Measurements from ENCODE around the gene MAGEA6. TPM values are rescaled to one million over a fixed set of nuclear protein-coding genes. Genes with fewer than 3 reads are reported as not detected.

Gene MAGEA6
- polyA plus RNA-seq, 3 donors = not detected

DNA sequence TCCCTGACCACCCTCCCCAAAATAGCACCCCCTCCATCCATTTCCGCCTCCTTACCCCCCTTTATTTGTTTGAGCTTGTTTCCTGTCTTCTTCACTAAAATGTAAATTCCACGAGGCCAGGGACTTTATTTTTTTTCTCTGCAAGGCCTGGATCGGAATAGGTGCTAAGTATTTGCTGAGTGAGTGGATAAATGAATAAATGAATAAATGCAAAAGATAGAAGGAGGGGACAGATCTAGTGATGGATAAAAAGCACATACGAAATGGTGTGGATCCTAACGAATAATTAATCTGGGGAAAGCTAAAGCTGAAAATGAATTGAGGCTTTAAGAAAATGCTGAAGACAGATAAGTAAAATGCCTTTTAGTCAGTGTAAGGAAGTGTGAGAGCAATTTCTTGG lies 48.9 kb upstream of the MAGEA6 start:
- intact Hi-C loops (cut with micrococcal nuclease) = no loop called here
- no peaks in the 10 kb centered on the region for H4K20me1 ChIP-seq (ENCODE audit: insufficient read depth, low read length)
- H3K4me2 ChIP-seq (replicated peaks; ENCODE audit: extremely low read depth, low read length, poor library complexity, severe bottlenecking) = no peak overlapping the region
- no peaks in the 10 kb centered on the region for H3K4me1 ChIP-seq (ENCODE audit: control insufficient read depth in 1 of 2, insufficient read depth in 2 of 2, low read length in 2 of 2)
- Mint-ChIP-seq H3K4me3 (no peak overlapping the region), H3K27ac (peak overlapping the region in 1 of 7 donors; percentile 36), H3K27me3 (ENCODE audit: low read depth in 3 of 3) (peaks cover 2 to 21% (median 6%) of the 10 kb centered on the region in 3 donors), H3K4me1 (no peaks in the 10 kb centered on the region), H3K36me3 (no peaks in the 10 kb centered on the region), H3K9me3 (no peaks in the 10 kb centered on the region)
- no peaks in the 10 kb centered on the region for H3K79me2 ChIP-seq (ENCODE audit: insufficient read depth, low read length)
- WGBS (ENCODE audit: insufficient coverage) = 100% methylated on average over 1 of the region's 5 CpGs
- H3K9me3 ChIP-seq (replicated peaks in 1 of 2; ENCODE audit: control insufficient read depth in 1 of 2, insufficient read depth in 1 of 2, low read length in 2 of 2) = no peaks in the 10 kb centered on the region
- no peak overlapping the region for H3K9ac ChIP-seq (ENCODE audit: insufficient read depth, low read length, poor library complexity, severe bottlenecking)
- no peak overlapping the region for H3K27ac ChIP-seq (ENCODE audit: low read depth in 1 of 2, low read length in 2 of 2)
- TF ChIP-seq, protein P1, sequence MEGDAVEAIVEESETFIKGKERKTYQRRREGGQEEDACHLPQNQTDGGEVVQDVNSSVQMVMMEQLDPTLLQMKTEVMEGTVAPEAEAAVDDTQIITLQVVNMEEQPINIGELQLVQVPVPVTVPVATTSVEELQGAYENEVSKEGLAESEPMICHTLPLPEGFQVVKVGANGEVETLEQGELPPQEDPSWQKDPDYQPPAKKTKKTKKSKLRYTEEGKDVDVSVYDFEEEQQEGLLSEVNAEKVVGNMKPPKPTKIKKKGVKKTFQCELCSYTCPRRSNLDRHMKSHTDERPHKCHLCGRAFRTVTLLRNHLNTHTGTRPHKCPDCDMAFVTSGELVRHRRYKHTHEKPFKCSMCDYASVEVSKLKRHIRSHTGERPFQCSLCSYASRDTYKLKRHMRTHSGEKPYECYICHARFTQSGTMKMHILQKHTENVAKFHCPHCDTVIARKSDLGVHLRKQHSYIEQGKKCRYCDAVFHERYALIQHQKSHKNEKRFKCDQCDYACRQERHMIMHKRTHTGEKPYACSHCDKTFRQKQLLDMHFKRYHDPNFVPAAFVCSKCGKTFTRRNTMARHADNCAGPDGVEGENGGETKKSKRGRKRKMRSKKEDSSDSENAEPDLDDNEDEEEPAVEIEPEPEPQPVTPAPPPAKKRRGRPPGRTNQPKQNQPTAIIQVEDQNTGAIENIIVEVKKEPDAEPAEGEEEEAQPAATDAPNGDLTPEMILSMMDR (IDR thresholded peaks at IDR 0.05) = no peak
- no peaks in the 10 kb centered on the region for H3K36me3 ChIP-seq (replicated peaks in 1 of 2; ENCODE audit: control insufficient read depth in 1 of 2, insufficient read depth in 2 of 2, low read length in 2 of 2)
- no peak overlapping the region for H3K4me3 ChIP-seq (replicated peaks in 1 of 3; ENCODE audit: low read depth in 2 of 3, low read length in 3 of 3)
- H3K27me3 ChIP-seq (ENCODE audit: control insufficient read depth in 2 of 2, insufficient read depth in 2 of 2, low read length in 2 of 2) = peaks cover 0 to 7% of the 10 kb centered on the region in 2 donors
- no peak overlapping the region for H2AFZ ChIP-seq (ENCODE audit: insufficient read depth, low read depth, low read length, poor library complexity, severe bottlenecking)
- DNase-seq = no peak

DNA sequence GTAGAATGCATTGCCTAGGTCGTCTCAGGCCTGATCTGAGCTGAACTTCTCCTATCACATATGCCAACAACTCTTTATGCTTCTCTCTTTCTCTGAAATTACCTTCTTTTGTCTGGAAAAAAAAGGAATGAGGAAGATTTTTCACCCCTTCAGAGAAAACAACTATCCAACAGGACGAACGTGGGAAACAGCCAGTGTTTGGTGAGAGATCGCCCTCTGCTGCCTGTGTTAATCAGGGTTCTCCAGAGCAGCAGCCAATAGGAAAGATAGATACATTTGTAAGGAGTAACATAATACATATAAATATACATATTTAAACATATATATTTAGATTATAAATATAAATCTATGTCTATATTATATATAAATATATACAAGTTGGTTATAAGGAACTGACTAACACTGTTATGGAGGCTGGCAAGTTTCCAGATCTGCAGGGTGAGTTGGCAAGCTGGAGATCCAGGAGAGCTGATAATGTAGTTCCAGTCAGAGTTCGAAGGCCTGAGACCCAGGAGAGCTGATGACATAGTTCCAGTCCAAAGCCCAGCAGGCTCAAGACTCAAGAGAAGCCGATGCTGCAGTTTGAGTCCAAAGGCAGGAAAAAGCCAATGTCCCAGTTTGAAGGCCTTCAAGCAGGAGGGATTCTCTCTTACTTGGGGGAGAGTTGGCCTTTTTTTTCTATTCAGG lies 47.7 kb upstream of the MAGEA6 start:
- H3K4me3 Mint-ChIP-seq = no peak overlapping the region
- Histone ChIP-seq H4K20me1 (ENCODE audit: insufficient read depth, low read length) (no peaks in the 10 kb centered on the region), H3K9ac (ENCODE audit: insufficient read depth, low read length, poor library complexity, severe bottlenecking) (no peak overlapping the region), H3K4me2 (replicated peaks; ENCODE audit: extremely low read depth, low read length, poor library complexity, severe bottlenecking) (no peak overlapping the region), H3K9me3 (replicated peaks in 1 of 2; ENCODE audit: control insufficient read depth in 1 of 2, insufficient read depth in 1 of 2, low read length in 2 of 2) (no peaks in the 10 kb centered on the region), H3K4me3 (replicated peaks in 1 of 3; ENCODE audit: low read depth in 2 of 3, low read length in 3 of 3) (no peak overlapping the region), H3K27ac (ENCODE audit: low read depth in 1 of 2, low read length in 2 of 2) (no peak overlapping the region), H3K79me2 (ENCODE audit: insufficient read depth, low read length) (no peaks in the 10 kb centered on the region), H2AFZ (ENCODE audit: insufficient read depth, low read depth, low read length, poor library complexity, severe bottlenecking) (no peak overlapping the region), H3K4me1 (ENCODE audit: control insufficient read depth in 1 of 2, insufficient read depth in 2 of 2, low read length in 2 of 2) (no peaks in the 10 kb centered on the region), H3K27me3 (ENCODE audit: control insufficient read depth in 2 of 2, insufficient read depth in 2 of 2, low read length in 2 of 2) (peaks cover 0 to 2% of the 10 kb centered on the region in 2 donors), H3K36me3 (replicated peaks in 1 of 2; ENCODE audit: control insufficient read depth in 1 of 2, insufficient read depth in 2 of 2, low read length in 2 of 2) (no peaks in the 10 kb centered on the region)
- H3K9me3 Mint-ChIP-seq = no peaks in the 10 kb centered on the region
- H3K4me1 Mint-ChIP-seq = no peaks in the 10 kb centered on the region
- no peak for DNase-seq
- intact Hi-C loops (cut with micrococcal nuclease) = no loop called here
- 0% methylated on average over 1 of the region's 6 CpGs for WGBS (ENCODE audit: insufficient coverage)
- H3K27me3 Mint-ChIP-seq (ENCODE audit: low read depth in 3 of 3) = peaks cover 6 to 21% (median 6%) of the 10 kb centered on the region in 3 donors
- H3K27ac Mint-ChIP-seq = no peak overlapping the region
- TF ChIP-seq, protein P1 (IDR thresholded peaks at IDR 0.05) = no peak
- no peaks in the 10 kb centered on the region for H3K36me3 Mint-ChIP-seq
